AG04449 (cell line): ENCODE results near the gene TARS1.
"Not testable (repeated sequence)": the region's sequence is repeated elsewhere in the genome, so short reads cannot be mapped to it uniquely, and the experiment has no call there.

Source experiments
- CTCF ChIA-PET: fragments of 350-600 bp; formaldehyde crosslinking; extraction: SDS; loops from one replicate; lab custom pipeline; 2021; ENCODE audit warnings: antibody characterized with exemption; lab: Yijun Ruan, JAX
- POLR2A ChIA-PET: fragments of 400-600, 350-600 bp; formaldehyde crosslinking; extraction: SDS; loops from one replicate; lab custom pipeline; 2020; ENCODE audit warnings: antibody characterized with exemption, inconsistent platforms; lab: Yijun Ruan, JAX
- DNase-seq: peaks from one replicate; pipeline ENCODE4 v3.0.0-alpha.2; 2010; ENCODE audit warnings: low read depth, low spot score
- H3K4me3 ChIP-seq: 2 replicates; pipeline ENCODE4 v1.5.1; 2011; ENCODE audit warnings: low read depth, mild to moderate bottlenecking, control low read depth, low read length
- CTCF ChIP-seq: IDR thresholded peaks from one replicate; pipeline ENCODE4 v1.5.1; 2011; ENCODE audit warnings: mild to moderate bottlenecking, moderate library complexity, low read length, control low read depth, inconsistent platforms; ENCODE audit not compliant: insufficient read depth; ENCODE audit errors: missing control alignments

TARS1 gene

GRCh38 chr5:33501260-33501659, 60.5 kb downstream of the TARS1 start:
- ChIA-PET POLR2A (no interaction called here), CTCF (no interaction called here)
- no peak for DNase-seq
- H3K4me3 ChIP-seq = no peak overlapping the region
- TF ChIP-seq CTCF = no peak

- TF ChIP-seq CTCF = no peak
- CTCF ChIA-PET = no interaction called here
- no peak overlapping the region for H3K4me3 ChIP-seq
- POLR2A ChIA-PET = no interaction called here
- DNase-seq = no peak
Observed at GRCh38 chr5:33501899-33502298, 61.1 kb downstream of the TARS1 start.

- ChIA-PET POLR2A (no interaction called here), CTCF (interaction anchor here (0.6 to 0.7 kb wide), 2 partner anchors 8 to 761 kb away, joined by 3 read pairs; no protein-coding TSS in a partner anchor)
- DNase-seq = no peak
- H3K4me3 ChIP-seq = no peak overlapping the region
- TF ChIP-seq CTCF = no peak
Observed at GRCh38 chr5:33504570-33504969, 63.8 kb downstream of the TARS1 start.

GRCh38 chr5:33507426-33507825, 66.7 kb downstream of the TARS1 start:
- no peak overlapping the region for H3K4me3 ChIP-seq
- no peak for TF ChIP-seq CTCF
- POLR2A ChIA-PET = no interaction called here
- DNase-seq = no peak
- CTCF ChIA-PET = no interaction called here

DNA sequence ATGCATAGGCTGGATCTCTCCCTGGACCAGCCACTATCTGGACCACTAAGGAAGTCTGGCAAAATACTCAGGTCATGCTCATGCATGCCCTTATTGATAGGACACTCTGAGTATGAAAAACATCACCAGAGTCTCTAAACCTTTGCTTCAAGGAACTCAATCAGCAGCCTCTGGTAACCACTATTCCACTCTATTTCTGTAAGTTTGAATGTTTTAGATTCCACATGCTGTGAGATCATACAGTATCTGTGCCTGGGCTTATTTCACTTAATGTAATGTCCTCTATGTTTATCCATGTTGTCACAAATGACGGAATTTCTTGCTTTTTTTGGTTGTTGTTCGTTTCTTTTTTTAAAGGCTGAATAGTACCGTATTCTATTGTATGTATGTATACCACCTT, 68.3 kb downstream of the TARS1 start:
- DNase-seq = peak; percentile 28

GRCh38 chr5:33513462-33514185, 72.9 kb downstream of the TARS1 start:
- ChIA-PET POLR2A (no interaction called here), CTCF (interaction anchor here (1.2 to 2.2 kb wide), 2 partner anchors 35 to 456 kb away, joined by 3 to 4 read pairs; no protein-coding TSS in a partner anchor)
- DNase-seq = no peak
- no peak overlapping the region for H3K4me3 ChIP-seq
- TF ChIP-seq CTCF = no peak

More for the DNA sequence above, 68.3 kb downstream of the TARS1 start:
- CTCF ChIA-PET = no interaction called here
- TF ChIP-seq CTCF = no peak
- no peak overlapping the region for H3K4me3 ChIP-seq
- POLR2A ChIA-PET = no interaction called here

- CTCF ChIA-PET = interaction anchor here (2.2 kb wide), 1 partner anchor 454 kb away, joined by 4 read pairs; no protein-coding TSS in a partner anchor
- POLR2A ChIA-PET, H3K4me3 ChIP-seq, DNase-seq: not testable (repeated sequence)
Observed at GRCh38 chr5:33515366-33515765, 74.6 kb downstream of the TARS1 start.
